Measurements from ENCODE around the gene CIAPIN1.

Gene CIAPIN1

GRCh38 chr16:57432505-57432904 lies 14.7 kb downstream of the CIAPIN1 start:
- Histone ChIP-seq H3K4me1 (no peaks in the 10 kb centered on the region), H3K36me3 (peaks cover 73 to 98% (median 92%) of the 10 kb centered on the region in 3 donors), H3K27ac (no peak overlapping the region), H3K9me3 (no peaks in the 10 kb centered on the region), H3K27me3 (no peaks in the 10 kb centered on the region), H3K4me3 (no peak overlapping the region)
- intact Hi-C loops (cut with DNase I; ENCODE audit: low total_unique reads) = no loop called here
- TF ChIP-seq CTCF (IDR thresholded peaks at IDR 0.05) = no peak
- no peak for DNase-seq

DNA sequence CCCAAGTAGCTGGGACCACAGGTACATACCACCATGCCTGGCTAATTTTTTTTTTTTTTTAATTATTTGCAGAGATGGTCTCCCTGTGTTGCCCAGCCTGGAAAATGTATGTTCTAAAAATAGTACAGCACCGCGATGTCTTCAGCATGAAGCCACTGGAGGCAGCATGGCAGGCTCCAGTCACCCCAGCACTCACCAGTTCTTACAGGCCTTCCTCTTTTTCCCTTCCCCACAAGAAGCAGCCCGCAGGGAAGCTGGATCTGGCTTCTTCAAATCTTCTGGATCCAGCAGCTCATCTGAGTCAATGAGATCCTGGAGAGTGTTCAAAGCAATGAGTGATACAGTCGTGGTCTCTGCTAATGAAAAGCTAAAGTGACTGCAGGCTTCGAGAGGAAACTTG lies 16.2 kb downstream of the CIAPIN1 start:
- Histone ChIP-seq H3K36me3 (peaks cover 67 to 100% (median 86%) of the 10 kb centered on the region in 3 donors), H3K27ac (no peak overlapping the region), H3K27me3 (no peaks in the 10 kb centered on the region), H3K4me1 (no peaks in the 10 kb centered on the region), H3K4me3 (no peak overlapping the region), H3K9me3 (no peaks in the 10 kb centered on the region)
- TF ChIP-seq CTCF (IDR thresholded peaks at IDR 0.05) = no peak
- intact Hi-C loops (cut with DNase I; ENCODE audit: low total_unique reads) = no loop called here
- no peak for DNase-seq

- TF ChIP-seq CTCF (IDR thresholded peaks at IDR 0.05) = no peak
- no peaks in the 10 kb centered on the region for H3K9me3 ChIP-seq
- H3K27me3 ChIP-seq = no peaks in the 10 kb centered on the region
- H3K4me1 ChIP-seq = peaks cover 0 to 8% (median 1%) of the 10 kb centered on the region in 4 donors
- no peak overlapping the region for H3K27ac ChIP-seq
- H3K4me3 ChIP-seq = no peak overlapping the region
- DNase-seq = no peak
- peaks cover 42 to 70% (median 55%) of the 10 kb centered on the region in 3 donors for H3K36me3 ChIP-seq
- intact Hi-C loops (cut with DNase I; ENCODE audit: low total_unique reads) = loop anchor here (10.0 kb wide), 1 partner anchor 243 kb away; the partner anchor contains the start of genes PSME3IP1 and RSPRY1
These were observed 19.4 kb downstream of the CIAPIN1 start for GRCh38 chr16:57427824-57428223.

DNA sequence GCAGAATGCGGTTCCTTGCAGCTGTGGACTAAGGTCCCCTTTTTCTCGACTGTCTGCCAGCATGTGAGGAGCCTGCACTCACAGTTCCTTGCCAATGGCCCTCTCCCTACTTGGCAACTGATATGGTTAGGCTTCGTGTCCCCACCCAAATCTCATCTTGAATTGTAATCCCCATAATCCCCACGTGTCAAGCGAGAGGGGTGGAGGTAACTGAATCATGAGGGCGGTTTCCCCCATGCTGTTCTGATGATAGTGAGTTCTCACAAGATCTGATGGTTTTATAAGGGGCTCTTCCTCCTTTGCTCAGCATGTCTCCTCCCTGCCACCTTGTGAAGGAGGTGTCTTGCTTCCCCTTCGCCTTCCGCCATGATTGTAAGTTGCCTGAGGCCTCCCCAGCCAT lies 19.9 kb downstream of the CIAPIN1 start:
- intact Hi-C loops (cut with DNase I; ENCODE audit: low total_unique reads) = loop anchor here (10.0 kb wide), 1 partner anchor 243 kb away; the partner anchor contains the start of genes PSME3IP1 and RSPRY1
- Histone ChIP-seq H3K36me3 (peaks cover 36 to 65% (median 49%) of the 10 kb centered on the region in 3 donors), H3K9me3 (no peaks in the 10 kb centered on the region), H3K4me1 (peaks cover 0 to 13% (median 4%) of the 10 kb centered on the region in 4 donors), H3K4me3 (no peak overlapping the region), H3K27ac (no peak overlapping the region), H3K27me3 (no peaks in the 10 kb centered on the region)
- DNase-seq = no peak
- TF ChIP-seq CTCF (IDR thresholded peaks at IDR 0.05) = no peak

DNA sequence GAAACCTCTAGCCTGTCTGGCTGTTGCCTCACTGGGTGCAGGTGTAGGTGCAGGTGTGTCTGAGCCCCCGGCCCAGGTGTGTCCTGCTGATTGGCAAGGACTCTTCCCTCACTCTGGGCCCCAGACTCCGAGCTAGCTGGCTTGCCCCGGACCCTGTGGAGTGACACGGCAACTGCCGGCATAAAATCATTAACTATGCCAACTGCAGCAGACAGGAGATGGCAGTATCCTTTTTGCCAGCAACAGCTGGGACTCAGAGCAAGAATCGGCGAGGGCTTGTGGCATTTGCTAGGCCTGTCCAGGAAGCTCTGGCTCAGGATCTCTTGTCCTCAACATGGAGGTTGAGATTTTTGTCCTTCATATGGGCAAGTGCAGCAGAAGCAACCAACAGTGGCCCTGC lies 20.8 kb downstream of the CIAPIN1 start:
- H3K9me3 ChIP-seq = no peaks in the 10 kb centered on the region
- intact Hi-C loops (cut with DNase I; ENCODE audit: low total_unique reads) = loop anchor here (10.0 kb wide), 1 partner anchor 242 kb away; the partner anchor contains the start of genes PSME3IP1 and RSPRY1
- H3K27me3 ChIP-seq = no peaks in the 10 kb centered on the region
- H3K4me3 ChIP-seq = no peak overlapping the region
- DNase-seq = no peak
- no peak for TF ChIP-seq CTCF (IDR thresholded peaks at IDR 0.05)
- peaks cover 0 to 17% (median 7%) of the 10 kb centered on the region in 4 donors for H3K4me1 ChIP-seq
- no peak overlapping the region for H3K27ac ChIP-seq
- H3K36me3 ChIP-seq = peaks cover 27 to 55% (median 40%) of the 10 kb centered on the region in 3 donors
